SK-N-MC (cell line): Measurements from ENCODE around the gene NTRK2.
A peak's percentile ranks its signal among the peaks of the same experiment; 100 is the strongest.

Experiments
- DNase-seq: peaks from one replicate; pipeline ENCODE4 v3.0.0-alpha.2; 2011; ENCODE audit warnings: low read depth, low spot score
- H3K27ac ChIP-seq: fragments of 200-600 bp; sonication (generic); 2 replicates; pipeline ENCODE4 v1.5.1; 2016; ENCODE audit warnings: mixed run types
- H3K36me3 ChIP-seq: fragments of 200-600 bp; sonication (generic); 2 replicates; pipeline ENCODE4 v1.6.1; 2017; ENCODE audit warnings: antibody characterized with exemption, low read length, mixed read lengths; ENCODE audit not compliant: insufficient read depth
- H3K4me3 ChIP-seq: fragments of 200-600 bp; sonication (generic); 2 replicates; pipeline ENCODE4 v1.5.1; 2016
- H3K9ac ChIP-seq: fragments of 200-600 bp; sonication (generic); 2 replicates; pipeline ENCODE4 v1.8.0; 2017; ENCODE audit warnings: mixed run types, mixed read lengths; ENCODE audit not compliant: insufficient read length
- H3K9me3 ChIP-seq: fragments of 200-600 bp; sonication (generic); 2 replicates; pipeline ENCODE4 v1.6.1; 2017; ENCODE audit warnings: low read depth, mild to moderate bottlenecking, antibody characterized with exemption, low read length, moderate library complexity, mixed read lengths
- EZH2 ChIP-seq: fragments of 200-600 bp; sonication (generic); IDR thresholded peaks from one replicate; pipeline ENCODE4 v1.6.1; 2017; ENCODE audit warnings: antibody characterized with exemption
- FOXP2 ChIP-seq: optimal IDR thresholded peaks from 2 replicates; pipeline ENCODE3; 2011; ENCODE audit warnings: mild to moderate bottlenecking, moderate library complexity; ENCODE audit not compliant: insufficient read depth; ENCODE audit errors: extremely low read length, control extremely low read depth
- POLR2AphosphoS5 ChIP-seq: IDR thresholded peaks from 2 replicates; pipeline ENCODE4 v1.6.1; 2012; ENCODE audit warnings: mild to moderate bottlenecking, low read depth, low read length, borderline replicate concordance

Gene NTRK2

DNA sequence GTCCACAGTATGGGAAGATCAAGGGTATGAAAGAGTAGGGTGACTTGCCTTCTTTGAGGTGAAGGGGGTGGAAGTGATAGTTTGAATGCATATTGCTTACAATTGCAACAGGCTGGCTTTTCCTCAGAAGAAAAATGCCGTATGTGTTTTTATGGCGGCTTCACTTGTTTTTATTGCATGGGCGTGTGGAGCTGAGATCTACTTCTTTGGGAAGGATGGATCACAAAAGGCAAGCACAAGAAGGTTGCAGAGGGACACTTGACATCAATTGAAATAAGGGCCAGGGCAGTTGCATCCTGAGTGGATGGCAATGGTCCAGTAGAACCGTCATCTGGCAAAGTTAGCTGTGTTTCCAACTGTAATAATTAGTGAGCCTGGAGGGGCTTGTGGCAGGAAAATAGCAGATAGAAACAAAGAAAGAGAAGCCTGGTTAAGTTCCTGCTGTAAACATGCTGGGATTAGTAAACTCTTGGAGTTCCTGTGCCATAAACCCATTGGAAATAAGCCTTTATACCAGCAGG is 138.4 kb downstream of the NTRK2 start:
- no peak for DNase-seq
- TF ChIP-seq FOXP2: no peak
- no peak for TF ChIP-seq POLR2AphosphoS5
- no peak for TF ChIP-seq EZH2
- Histone ChIP-seq H3K9ac (no peak overlapping the region), H3K27ac (no peak overlapping the region), H3K4me3 (no peak overlapping the region), H3K9me3 (no peaks in the 10 kb centered on the region), H3K36me3 (no peaks in the 10 kb centered on the region)

GRCh38 chr9:84808416-84808815 is 138.9 kb downstream of the NTRK2 start:
- no peak for TF ChIP-seq FOXP2
- TF ChIP-seq EZH2: no peak
- TF ChIP-seq POLR2AphosphoS5: no peak
- peak; percentile 10 for DNase-seq
- Histone ChIP-seq H3K27ac (no peak overlapping the region), H3K9ac (no peak overlapping the region), H3K4me3 (no peak overlapping the region), H3K9me3 (no peaks in the 10 kb centered on the region), H3K36me3 (no peaks in the 10 kb centered on the region)

DNA sequence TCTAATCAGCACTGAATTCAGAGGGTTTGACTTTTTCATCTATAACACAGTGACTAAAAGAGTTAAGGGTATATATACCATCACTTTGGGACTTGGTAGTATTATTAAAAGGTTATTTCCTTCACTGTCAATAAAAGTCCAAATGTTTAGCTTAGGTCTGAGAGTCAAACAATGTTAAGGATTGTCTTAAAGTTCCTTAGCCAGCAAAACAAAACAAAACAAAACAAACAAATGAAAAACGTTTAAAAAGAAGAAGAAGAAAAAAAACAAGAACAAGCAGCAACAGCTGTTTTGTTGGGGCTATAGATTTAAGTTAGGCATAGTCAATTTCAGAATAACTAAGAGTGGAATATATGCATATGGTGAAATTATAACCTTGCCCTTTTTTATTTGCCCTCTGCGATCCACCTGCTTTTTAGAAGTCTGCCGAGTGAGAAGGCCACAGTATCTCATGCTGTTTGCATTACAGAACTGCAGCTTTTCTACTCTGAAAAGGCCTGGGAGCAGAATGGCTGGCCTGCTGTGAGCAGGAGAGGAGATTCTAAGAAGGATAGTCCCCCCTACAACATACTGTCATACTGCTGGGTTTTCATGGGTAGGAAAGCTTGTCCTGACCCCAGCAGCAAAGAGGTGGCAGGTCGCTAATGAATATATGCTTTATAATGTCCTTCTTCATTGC is 141.7 kb downstream of the NTRK2 start:
- H3K27ac ChIP-seq: no peak overlapping the region
- H3K36me3 ChIP-seq: no peaks in the 10 kb centered on the region
- no peaks in the 10 kb centered on the region for H3K9me3 ChIP-seq
- DNase-seq: no peak
- H3K9ac ChIP-seq: no peak overlapping the region
- no peak overlapping the region for H3K4me3 ChIP-seq
- no peak for TF ChIP-seq EZH2

GRCh38 chr9:84811751-84812074 is 142.2 kb downstream of the NTRK2 start:
- Histone ChIP-seq H3K9ac (no peak overlapping the region), H3K4me3 (no peak overlapping the region), H3K36me3 (no peaks in the 10 kb centered on the region), H3K9me3 (no peaks in the 10 kb centered on the region), H3K27ac (no peak overlapping the region)
- DNase-seq: no peak
- no peak for TF ChIP-seq EZH2
- no peak for TF ChIP-seq FOXP2
- no peak for TF ChIP-seq POLR2AphosphoS5

GRCh38 chr9:84812355-84812754 is 142.8 kb downstream of the NTRK2 start:
- Histone ChIP-seq H3K9ac (no peak overlapping the region), H3K4me3 (no peak overlapping the region), H3K36me3 (no peaks in the 10 kb centered on the region), H3K9me3 (no peaks in the 10 kb centered on the region), H3K27ac (no peak overlapping the region)
- TF ChIP-seq FOXP2 (no peak), POLR2AphosphoS5 (no peak), EZH2 (no peak)
- DNase-seq: no peak

DNA sequence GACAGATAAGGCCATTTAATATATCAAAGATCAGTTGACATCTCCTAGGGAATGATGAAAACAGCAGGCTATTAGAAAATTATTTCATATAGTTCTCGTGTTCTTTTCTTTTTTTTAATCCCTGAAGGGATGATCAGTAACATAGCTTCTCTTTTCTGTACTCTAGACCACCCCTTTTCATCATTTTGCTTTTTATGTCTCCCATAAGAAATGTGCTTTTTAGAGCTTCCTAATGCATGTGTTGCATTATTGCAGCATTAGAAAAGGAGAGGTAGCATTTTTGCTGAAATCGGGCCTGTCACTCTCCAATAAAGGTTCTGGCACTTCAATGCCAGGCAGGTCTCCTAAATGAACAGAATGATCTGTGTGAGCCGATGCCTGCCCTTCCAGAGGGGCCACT is 143.3 kb downstream of the NTRK2 start:
- H3K27ac ChIP-seq: no peak overlapping the region
- H3K9me3 ChIP-seq: no peaks in the 10 kb centered on the region
- no peaks in the 10 kb centered on the region for H3K36me3 ChIP-seq
- no peak overlapping the region for H3K4me3 ChIP-seq
- H3K9ac ChIP-seq: no peak overlapping the region
- TF ChIP-seq FOXP2: no peak
- no peak for TF ChIP-seq POLR2AphosphoS5
- no peak for TF ChIP-seq EZH2
- DNase-seq: no peak

DNA sequence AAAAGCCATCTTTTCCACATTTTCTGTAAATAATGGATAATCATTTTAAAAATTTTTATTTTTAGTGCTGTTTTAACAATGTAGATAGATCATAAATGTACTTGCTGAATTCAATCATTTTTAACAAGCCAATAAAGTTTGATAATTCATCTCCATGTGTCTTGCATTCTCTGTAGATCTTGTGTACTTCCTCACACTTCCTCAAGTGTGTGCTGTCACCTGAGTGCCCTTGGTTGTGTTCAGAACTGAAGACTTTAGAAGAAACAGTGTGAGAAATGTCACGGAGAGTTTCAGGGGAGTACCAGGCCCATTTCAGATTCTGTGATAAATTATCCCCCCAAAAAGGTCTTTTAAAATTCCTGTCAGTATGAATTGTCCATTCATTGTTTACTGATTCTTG is 146.0 kb downstream of the NTRK2 start:
- no peaks in the 10 kb centered on the region for H3K36me3 ChIP-seq
- no peak overlapping the region for H3K27ac ChIP-seq
- H3K4me3 ChIP-seq: no peak overlapping the region
- TF ChIP-seq FOXP2 (no peak), EZH2 (no peak), POLR2AphosphoS5 (no peak)
- no peak overlapping the region for H3K9ac ChIP-seq
- no peak for DNase-seq
- no peaks in the 10 kb centered on the region for H3K9me3 ChIP-seq

DNA sequence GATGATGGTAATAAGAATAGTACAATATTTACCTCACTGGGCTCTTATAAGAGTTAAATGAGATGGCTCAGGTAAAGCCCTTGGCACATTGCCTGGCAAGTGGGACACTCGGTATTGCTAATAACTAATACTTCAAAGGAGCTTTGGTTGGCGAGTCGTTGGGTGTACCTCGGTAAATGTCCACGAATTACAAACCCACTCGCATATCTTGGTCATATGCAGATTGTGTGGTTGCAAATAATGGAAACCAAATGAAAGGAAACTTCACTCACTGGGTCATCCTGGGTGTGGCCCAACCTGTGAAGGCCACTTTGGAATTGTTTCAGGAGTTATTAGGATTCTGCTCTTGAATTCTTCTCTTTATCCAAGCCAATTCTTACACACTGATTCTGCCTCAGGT is 147.5 kb downstream of the NTRK2 start:
- H3K9me3 ChIP-seq: no peaks in the 10 kb centered on the region
- no peak overlapping the region for H3K9ac ChIP-seq
- no peak for DNase-seq
- TF ChIP-seq POLR2AphosphoS5: no peak
- no peaks in the 10 kb centered on the region for H3K36me3 ChIP-seq
- H3K4me3 ChIP-seq: no peak overlapping the region
- no peak overlapping the region for H3K27ac ChIP-seq

DNA sequence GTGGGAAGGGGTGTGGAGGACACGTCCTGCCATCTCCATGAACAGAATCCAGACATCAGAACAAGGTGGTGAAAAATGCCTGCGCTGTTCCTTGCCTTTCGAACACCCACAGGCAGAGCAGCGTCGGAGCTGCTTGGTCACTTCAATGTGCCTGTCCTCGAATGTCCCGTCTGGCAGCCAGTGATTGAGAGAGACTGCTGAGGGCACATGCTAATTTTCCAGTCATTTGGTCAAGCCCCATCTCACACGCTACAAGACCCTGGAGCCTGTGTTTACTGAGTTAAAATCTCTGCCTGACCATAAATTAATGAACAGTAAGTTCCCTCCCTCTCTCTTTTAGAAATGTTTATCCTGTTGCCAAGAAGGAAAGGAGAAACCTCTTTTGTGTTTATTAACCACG is 149.3 kb downstream of the NTRK2 start:
- DNase-seq: no peak
- H3K4me3 ChIP-seq: no peak overlapping the region
- no peak overlapping the region for H3K27ac ChIP-seq
- no peak for TF ChIP-seq EZH2
- TF ChIP-seq FOXP2: no peak
- no peak for TF ChIP-seq POLR2AphosphoS5
- no peaks in the 10 kb centered on the region for H3K9me3 ChIP-seq
- H3K9ac ChIP-seq: no peak overlapping the region
- H3K36me3 ChIP-seq: no peaks in the 10 kb centered on the region
